ENCODE results near the gene BDKRB2. TPM values are rescaled to one million over a fixed set of nuclear protein-coding genes. Genes with fewer than 3 reads are reported as not detected.

BDKRB2 gene
- polyA plus RNA-seq, 2 of the 4 experiments (the other 2 are of a cell fraction): 13.9 to 21.6 TPM

DNA sequence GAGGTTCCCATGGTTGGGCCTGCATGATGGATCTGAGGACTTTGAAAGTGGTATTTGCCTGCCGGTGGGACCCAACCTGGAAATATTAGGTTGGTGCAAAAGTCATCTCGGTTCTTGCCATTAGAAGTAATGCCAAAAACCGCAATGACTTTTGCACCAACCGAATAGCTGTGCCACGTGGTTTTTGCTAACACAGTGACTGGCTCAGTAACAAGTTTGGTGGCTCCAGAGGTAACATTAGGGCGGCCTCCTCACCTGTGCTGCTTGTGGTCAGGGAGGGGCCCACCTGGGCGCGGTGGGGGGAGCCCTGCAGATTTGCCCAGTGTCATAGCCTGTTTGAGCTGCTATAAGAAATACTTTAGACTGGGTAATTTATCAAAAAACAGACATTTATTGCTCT is 1.8 kb downstream of the BDKRB2 start:
- Histone ChIP-seq H3K4me2 (peak overlapping the region; percentile 90), H3K4me3 (peak overlapping the region; percentile 76), H3K27ac (peak overlapping the region; percentile 85 to 88; a peak in 4 of 6 replicates), H3K4me1 (peaks cover 36% of the 10 kb centered on the region), H3K9me3 (peaks cover 2% of the 10 kb centered on the region; the same call in 1 of the 3 replicates)
- ATAC-seq (no peak), FAIRE-seq (no peak), DNase-seq (ENCODE audit: low read depth in 1 of 2, low spot score in 1 of 2) (no peak)
- TF ChIP-seq KDM5A (IDR thresholded peaks at IDR 0.05) (no peak), RAD21 (conservative IDR thresholded peaks at IDR 0.05 in 1 of 2, IDR thresholded peaks at IDR 0.05 in 1 of 2) (no peak), HOXB5 (CRISPR knock-in tag; IDR thresholded peaks at IDR 0.05) (no peak)
- TF ChIP-seq, protein P1, sequence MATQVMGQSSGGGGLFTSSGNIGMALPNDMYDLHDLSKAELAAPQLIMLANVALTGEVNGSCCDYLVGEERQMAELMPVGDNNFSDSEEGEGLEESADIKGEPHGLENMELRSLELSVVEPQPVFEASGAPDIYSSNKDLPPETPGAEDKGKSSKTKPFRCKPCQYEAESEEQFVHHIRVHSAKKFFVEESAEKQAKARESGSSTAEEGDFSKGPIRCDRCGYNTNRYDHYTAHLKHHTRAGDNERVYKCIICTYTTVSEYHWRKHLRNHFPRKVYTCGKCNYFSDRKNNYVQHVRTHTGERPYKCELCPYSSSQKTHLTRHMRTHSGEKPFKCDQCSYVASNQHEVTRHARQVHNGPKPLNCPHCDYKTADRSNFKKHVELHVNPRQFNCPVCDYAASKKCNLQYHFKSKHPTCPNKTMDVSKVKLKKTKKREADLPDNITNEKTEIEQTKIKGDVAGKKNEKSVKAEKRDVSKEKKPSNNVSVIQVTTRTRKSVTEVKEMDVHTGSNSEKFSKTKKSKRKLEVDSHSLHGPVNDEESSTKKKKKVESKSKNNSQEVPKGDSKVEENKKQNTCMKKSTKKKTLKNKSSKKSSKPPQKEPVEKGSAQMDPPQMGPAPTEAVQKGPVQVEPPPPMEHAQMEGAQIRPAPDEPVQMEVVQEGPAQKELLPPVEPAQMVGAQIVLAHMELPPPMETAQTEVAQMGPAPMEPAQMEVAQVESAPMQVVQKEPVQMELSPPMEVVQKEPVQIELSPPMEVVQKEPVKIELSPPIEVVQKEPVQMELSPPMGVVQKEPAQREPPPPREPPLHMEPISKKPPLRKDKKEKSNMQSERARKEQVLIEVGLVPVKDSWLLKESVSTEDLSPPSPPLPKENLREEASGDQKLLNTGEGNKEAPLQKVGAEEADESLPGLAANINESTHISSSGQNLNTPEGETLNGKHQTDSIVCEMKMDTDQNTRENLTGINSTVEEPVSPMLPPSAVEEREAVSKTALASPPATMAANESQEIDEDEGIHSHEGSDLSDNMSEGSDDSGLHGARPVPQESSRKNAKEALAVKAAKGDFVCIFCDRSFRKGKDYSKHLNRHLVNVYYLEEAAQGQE (IDR thresholded peaks at IDR 0.05): peak; percentile 41; the same call in 1 of the 2 replicates
- ChIA-PET CTCF (interaction anchor here (0.6 to 2.4 kb wide), 5 partner anchors 11 to 244 kb away, joined by 3 to 7 read pairs (median 3); no protein-coding TSS in a partner anchor), POLR2A (no interaction called here)
- 59% methylated on average over 4 of the region's 8 CpGs for WGBS (ENCODE audit: missing lambda C conversion rate)

DNA sequence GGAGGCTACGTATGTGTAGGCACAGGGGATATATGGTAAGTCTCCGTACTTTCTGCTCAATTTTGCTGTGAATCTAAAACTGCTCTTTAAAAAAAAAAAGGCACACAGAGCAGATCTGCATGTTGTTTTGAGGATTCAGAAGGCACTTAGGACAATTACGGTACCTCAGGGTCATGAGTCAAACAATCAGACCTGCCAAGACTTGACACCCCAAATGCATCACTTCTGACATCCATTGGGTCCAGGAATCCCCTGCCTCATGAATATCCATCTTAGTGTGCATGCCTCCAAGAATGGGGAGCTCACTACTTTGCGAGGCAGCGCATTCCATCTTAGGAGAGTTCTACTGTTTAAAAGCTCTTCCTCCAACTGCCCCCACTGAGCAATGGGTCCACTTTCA is 3.0 kb downstream of the BDKRB2 start:
- 95% methylated on average over 5 of the region's 5 CpGs for WGBS (ENCODE audit: missing lambda C conversion rate)
- H3K4me3 ChIP-seq: no peak overlapping the region
- FAIRE-seq: no peak
- ATAC-seq: no peak
- DNase-seq (ENCODE audit: low read depth in 1 of 2, low spot score in 1 of 2): no peak
- ChIA-PET CTCF (interaction anchor here (1.0 to 1.6 kb wide), 3 partner anchors 68 to 107 kb away, joined by 4 to 5 read pairs (median 4); no protein-coding TSS in a partner anchor), POLR2A (no interaction called here)
- peaks cover 12% of the 10 kb centered on the region; the same call in 2 of the 3 replicates for H3K9me3 ChIP-seq
- H3K4me1 ChIP-seq: peaks cover 28% of the 10 kb centered on the region
- peak overlapping the region; percentile 90 for H3K4me2 ChIP-seq
- no peak overlapping the region; a peak in 1 of 6 replicates for H3K27ac ChIP-seq
- TF ChIP-seq, protein P2, sequence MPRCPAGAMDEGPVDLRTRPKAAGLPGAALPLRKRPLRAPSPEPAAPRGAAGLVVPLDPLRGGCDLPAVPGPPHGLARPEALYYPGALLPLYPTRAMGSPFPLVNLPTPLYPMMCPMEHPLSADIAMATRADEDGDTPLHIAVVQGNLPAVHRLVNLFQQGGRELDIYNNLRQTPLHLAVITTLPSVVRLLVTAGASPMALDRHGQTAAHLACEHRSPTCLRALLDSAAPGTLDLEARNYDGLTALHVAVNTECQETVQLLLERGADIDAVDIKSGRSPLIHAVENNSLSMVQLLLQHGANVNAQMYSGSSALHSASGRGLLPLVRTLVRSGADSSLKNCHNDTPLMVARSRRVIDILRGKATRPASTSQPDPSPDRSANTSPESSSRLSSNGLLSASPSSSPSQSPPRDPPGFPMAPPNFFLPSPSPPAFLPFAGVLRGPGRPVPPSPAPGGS (IDR thresholded peaks at IDR 0.05): no peak
- TF ChIP-seq, protein P1 (IDR thresholded peaks at IDR 0.05): no peak
- TF ChIP-seq, protein P3, sequence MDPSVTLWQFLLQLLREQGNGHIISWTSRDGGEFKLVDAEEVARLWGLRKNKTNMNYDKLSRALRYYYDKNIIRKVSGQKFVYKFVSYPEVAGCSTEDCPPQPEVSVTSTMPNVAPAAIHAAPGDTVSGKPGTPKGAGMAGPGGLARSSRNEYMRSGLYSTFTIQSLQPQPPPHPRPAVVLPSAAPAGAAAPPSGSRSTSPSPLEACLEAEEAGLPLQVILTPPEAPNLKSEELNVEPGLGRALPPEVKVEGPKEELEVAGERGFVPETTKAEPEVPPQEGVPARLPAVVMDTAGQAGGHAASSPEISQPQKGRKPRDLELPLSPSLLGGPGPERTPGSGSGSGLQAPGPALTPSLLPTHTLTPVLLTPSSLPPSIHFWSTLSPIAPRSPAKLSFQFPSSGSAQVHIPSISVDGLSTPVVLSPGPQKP (IDR thresholded peaks at IDR 0.05; ENCODE audit: low read depth, low read length): no peak
- no peak for TF ChIP-seq GATA3 (IDR thresholded peaks at IDR 0.05; ENCODE audit: borderline replicate concordance)

DNA sequence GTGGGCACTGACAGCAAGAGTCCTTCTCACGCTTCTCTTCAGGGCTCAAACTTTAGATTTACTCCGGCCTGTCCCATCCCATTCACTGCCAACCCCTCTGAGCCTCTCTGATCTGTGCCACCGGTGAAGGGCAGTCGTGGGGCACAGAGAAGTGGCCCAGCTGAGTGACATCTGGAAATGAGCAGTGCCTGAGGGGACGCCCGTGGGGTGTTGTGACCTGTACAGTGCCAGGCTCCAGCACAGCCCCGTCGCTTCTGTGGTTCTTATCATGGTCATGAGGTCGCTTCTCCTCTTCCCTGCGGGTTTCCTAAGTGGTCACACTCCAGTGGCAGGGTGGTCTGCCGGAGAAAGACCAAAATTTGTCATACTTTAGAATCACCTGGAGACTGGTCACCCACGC is 4.1 kb downstream of the BDKRB2 start:
- peaks cover 12% of the 10 kb centered on the region; the same call in 2 of the 3 replicates for H3K9me3 ChIP-seq
- no peak overlapping the region for H3K4me2 ChIP-seq
- CTCF ChIA-PET: interaction anchor here (1.0 kb wide), 1 partner anchor 67 kb away, joined by 4 read pairs; no protein-coding TSS in a partner anchor
- no peak for TF ChIP-seq EHF (CRISPR knock-in tag; IDR thresholded peaks at IDR 0.05)
- TF ChIP-seq, protein P2 (IDR thresholded peaks at IDR 0.05): no peak
- TF ChIP-seq TP53 (CRISPR knock-in tag; IDR thresholded peaks at IDR 0.05): no peak
- TF ChIP-seq CEBPB (IDR thresholded peaks at IDR 0.05): no peak
- TF ChIP-seq, protein P4, sequence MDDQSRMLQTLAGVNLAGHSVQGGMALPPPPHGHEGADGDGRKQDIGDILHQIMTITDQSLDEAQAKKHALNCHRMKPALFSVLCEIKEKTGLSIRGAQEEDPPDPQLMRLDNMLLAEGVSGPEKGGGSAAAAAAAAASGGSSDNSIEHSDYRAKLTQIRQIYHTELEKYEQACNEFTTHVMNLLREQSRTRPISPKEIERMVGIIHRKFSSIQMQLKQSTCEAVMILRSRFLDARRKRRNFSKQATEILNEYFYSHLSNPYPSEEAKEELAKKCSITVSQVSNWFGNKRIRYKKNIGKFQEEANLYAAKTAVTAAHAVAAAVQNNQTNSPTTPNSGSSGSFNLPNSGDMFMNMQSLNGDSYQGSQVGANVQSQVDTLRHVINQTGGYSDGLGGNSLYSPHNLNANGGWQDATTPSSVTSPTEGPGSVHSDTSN (IDR thresholded peaks at IDR 0.05): no peak
- TF ChIP-seq FOXS1 (CRISPR knock-in tag; IDR thresholded peaks at IDR 0.05): no peak
- no peak for TF ChIP-seq SMC3 (IDR thresholded peaks at IDR 0.05)
- TF ChIP-seq, protein P5, sequence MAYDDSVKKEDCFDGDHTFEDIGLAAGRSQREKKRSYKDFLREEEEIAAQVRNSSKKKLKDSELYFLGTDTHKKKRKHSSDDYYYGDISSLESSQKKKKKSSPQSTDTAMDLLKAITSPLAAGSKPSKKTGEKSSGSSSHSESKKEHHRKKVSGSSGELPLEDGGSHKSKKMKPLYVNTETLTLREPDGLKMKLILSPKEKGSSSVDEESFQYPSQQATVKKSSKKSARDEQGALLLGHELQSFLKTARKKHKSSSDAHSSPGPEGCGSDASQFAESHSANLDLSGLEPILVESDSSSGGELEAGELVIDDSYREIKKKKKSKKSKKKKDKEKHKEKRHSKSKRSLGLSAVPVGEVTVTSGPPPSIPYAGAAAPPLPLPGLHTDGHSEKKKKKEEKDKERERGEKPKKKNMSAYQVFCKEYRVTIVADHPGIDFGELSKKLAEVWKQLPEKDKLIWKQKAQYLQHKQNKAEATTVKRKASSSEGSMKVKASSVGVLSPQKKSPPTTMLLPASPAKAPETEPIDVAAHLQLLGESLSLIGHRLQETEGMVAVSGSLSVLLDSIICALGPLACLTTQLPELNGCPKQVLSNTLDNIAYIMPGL (CRISPR knock-in tag; IDR thresholded peaks at IDR 0.05; ENCODE audit: borderline replicate concordance): no peak
- TF ChIP-seq, protein P6, sequence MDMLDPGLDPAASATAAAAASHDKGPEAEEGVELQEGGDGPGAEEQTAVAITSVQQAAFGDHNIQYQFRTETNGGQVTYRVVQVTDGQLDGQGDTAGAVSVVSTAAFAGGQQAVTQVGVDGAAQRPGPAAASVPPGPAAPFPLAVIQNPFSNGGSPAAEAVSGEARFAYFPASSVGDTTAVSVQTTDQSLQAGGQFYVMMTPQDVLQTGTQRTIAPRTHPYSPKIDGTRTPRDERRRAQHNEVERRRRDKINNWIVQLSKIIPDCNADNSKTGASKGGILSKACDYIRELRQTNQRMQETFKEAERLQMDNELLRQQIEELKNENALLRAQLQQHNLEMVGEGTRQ (IDR thresholded peaks at IDR 0.05): no peak
- TF ChIP-seq KDM5A (IDR thresholded peaks at IDR 0.05): no peak

More for the DNA sequence above, 4.1 kb downstream of the BDKRB2 start:
- Histone ChIP-seq H3K4me1 (peaks cover 23% of the 10 kb centered on the region), H3K27ac (no peak overlapping the region), H3K4me3 (no peak overlapping the region)
- ATAC-seq (no peak), DNase-seq (ENCODE audit: low read depth in 1 of 2, low spot score in 1 of 2) (no peak), FAIRE-seq (no peak)
- 86% methylated on average over 12 of the region's 12 CpGs for WGBS (ENCODE audit: missing lambda C conversion rate)
- POLR2A ChIA-PET: no interaction called here
